Subcutaneous adipose tissue (tissue), 4 donors: ENCODE results near the gene PRR5L. TPM values are rescaled to one million over a fixed set of nuclear protein-coding genes. Genes with fewer than 3 reads are reported as not detected.

ENCODE experiments used
- CTCF ChIP-seq: fragments of 450-650 bp; IDR thresholded peaks from one replicate; pipeline ENCODE4 v1.5.1; 2016; ENCODE audit warnings: low read depth, mild to moderate bottlenecking, control low read depth, antibody characterized with exemption, moderate library complexity
- total RNA-seq, 4 donors: library from RNA; depleted of rRNA; stranded (reverse); fragments of >200 nt; gene quantifications; one replicate each; pipeline ENCODE4 v1.1.0, GENCODE V29; 2016

The PRR5L gene
- total RNA-seq, 4 donors from 2014 or later, result 10.6 to 24.8 (median 12.9) TPM

DNA sequence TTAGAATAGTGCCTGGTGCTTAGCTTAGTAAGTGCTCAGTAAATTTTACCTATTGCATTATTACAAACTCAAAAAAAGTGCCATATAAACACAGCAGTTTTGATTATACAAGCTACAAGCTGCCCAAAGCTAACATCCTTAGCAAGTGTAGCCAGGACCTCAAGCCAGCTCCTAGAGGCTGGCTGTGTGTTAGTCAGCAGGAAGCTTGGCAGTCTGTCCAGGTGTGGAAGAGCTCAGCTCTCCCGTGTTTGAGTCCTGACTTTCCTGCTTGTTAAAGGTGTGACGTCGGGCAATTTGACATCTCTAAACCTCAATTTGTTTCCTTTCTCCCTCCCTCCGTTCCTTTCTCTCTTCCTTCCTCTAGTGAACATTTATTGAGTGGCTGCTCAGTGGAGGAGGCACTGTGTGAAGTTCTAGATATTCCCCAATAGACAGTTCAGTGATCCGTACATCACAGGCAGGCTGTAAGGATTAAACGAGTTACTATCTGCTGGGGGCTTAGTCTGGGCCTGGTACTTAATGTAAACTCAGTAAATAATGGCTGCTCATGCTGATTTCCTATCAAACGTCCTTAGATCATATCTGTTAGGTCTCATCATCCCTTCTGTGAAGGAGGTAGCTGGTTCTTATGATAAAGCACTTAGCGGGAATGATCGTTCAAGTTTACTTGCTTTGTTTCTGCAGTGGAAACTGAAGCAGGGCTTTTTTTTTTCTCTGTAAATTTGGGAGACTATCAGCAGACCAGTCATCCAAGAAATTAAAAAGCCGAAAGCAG is 68.7 kb downstream of the PRR5L start:
- no peak for TF ChIP-seq CTCF

DNA sequence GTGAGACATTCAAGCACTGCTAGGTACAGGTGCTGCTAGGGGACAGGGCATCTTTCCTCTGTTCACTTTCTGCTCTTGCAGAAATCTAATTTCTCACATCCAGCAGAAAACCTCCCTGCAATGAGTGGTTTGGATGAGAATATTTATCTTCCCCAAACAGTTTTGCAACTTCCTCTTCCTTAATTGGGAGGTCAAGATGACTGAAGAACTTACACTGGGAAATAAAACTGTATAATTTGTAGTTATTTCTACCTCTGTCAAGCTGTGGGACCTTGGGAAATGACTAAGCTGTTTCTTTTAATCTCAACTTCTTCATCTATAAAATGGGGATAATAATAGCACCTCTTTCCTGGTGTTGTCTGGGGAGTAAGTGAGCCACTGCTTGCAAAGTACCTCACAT is 69.8 kb downstream of the PRR5L start:
- no peak for TF ChIP-seq CTCF

DNA sequence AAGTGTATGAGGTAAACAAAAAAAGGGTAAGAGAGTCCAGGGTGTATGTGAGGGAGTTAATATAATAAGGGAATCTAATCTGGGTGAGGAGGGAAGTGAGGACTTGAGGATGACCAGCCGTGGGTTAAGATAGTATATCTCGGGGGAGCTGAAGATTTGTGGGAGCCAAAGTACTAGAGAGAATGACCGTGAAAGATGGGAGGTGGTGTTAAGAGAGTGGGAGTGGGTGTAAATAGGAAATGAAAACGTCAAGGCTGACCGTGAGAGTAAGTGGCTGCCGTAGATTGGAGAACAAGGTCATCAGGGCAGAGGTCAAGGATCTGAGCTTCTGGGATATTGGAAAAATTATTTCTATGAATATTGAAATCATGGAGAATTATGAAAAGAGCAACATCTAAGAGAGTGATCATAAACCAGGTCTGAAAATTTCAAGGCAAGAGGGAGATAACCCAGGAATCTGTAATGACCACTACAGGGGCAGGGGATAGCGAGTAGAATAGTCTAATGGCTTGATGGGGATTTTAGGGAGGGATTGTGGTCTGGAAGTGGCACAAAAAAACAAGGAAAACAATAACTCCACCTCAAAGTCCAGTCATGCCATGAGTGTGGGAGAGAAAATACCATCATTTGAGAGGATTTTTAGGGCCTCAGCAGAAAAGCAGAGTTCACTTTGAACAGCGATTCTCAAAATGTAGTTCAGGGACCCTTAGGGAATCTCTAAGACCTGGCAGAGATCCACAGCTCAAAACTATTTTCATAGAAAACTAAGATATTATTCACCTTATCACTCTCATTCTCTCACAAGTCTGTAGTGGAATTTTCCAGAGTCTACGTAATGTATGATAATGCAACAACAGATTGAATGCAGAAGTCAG is 72.0 kb downstream of the PRR5L start:
- no peak for TF ChIP-seq CTCF

- TF ChIP-seq CTCF, result no peak
Observed at GRCh38 chr11:36371181-36371580, 75.1 kb downstream of the PRR5L start.

DNA sequence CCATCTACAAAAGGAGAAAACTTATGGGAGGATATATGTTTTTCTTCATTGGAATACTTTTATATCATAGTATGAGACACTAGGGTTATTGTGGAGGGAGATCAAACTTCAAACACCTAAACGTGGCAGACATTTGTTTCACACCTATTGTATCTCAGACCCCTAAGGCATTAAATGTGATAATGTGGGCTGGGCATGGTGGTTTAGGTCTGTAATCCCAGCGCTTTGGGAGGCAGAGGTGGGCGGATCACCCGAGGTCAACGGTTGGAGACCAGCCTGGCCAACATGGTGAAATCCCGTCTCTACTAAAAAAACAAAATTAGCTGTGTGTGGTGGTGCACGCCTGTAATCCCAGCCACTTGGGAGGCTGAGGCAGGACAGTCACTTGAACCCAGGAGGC is 75.5 kb downstream of the PRR5L start:
- TF ChIP-seq CTCF, result no peak

DNA sequence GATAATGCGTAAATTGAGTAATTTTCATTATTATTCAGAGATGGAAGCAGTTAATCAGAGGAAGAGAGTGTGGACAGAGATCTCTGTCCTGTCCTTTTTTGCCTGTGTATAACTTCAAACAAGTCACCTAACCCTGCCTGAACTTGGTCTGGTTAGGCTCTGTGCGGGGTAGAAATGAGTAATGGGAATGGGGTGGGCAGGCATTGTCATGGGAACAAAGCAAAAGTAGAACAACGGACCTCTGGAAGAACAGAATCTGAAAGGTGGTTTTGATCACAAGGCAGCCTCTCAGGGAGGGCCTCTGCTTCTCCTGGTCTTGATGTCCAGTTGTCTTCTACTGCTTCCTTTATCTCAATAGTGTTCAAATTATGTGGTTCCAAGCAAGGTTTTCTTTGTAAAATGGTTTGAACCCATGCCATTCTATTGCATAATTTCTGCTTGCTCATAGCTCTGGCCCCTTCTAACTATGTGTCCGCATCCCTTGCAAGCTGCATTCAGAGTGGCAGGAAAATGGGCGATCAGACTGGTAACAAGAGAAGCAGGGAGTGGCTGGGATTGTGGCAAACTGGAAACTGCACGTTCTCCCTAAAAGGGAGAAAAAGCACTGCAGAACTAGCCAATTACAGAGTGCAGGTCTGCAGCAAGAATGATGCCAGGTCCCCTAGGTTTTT is 76.1 kb downstream of the PRR5L start:
- no peak for TF ChIP-seq CTCF
